NCI-H774 (cell line): ENCODE results near the gene IFNAR2.
"Not testable (repeated sequence)": the region's sequence is repeated elsewhere in the genome, so short reads cannot be mapped to it uniquely, and the experiment has no call there.

ENCODE experiments used
- DNase-seq: peaks from one replicate; lab custom pipeline; 2025; lab: John Stamatoyannopoulos, UW

IFNAR2 gene

DNA sequence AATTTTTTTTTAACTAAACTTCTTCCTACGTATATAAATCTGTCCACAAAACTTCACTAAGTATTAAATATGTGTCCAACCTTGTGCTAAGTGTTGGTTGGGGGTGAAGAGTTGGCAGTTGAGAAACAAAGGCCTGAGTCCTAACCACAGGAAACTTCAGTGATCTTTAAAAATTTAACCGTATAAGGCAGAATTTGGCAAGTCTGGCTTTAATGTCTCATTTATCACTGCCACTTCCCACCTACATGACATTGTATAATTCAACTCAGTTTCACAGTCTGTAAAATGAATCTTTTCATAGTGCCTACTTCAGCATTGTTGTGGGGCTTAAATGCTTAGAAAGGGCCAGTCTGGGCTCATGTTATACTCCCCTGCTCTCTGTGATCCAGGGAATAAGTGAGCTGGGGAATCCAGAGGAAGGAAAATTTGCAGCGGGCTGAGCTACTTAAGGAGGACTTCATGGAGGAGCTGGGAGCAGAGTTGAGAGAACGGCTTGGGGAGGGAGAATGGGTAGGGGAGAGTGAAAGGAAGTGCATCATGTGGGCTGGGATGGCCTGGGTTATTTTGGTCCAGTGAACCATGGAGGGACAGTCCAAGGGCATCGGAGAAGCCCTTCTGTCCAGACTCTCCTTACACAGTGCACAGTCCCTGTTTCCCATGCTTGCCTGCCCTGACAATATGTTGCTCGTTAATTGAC, 14.5 kb downstream of the IFNAR2 start:
- no peak for DNase-seq

GRCh38 chr21:33244779-33245105, 15.0 kb downstream of the IFNAR2 start:
- no peak for DNase-seq

GRCh38 chr21:33245289-33245918, 15.7 kb downstream of the IFNAR2 start:
- DNase-seq = no peak

GRCh38 chr21:33246506-33246905, 16.8 kb downstream of the IFNAR2 start:
- no peak for DNase-seq

GRCh38 chr21:33246963-33247362, 17.2 kb downstream of the IFNAR2 start:
- no peak for DNase-seq

DNA sequence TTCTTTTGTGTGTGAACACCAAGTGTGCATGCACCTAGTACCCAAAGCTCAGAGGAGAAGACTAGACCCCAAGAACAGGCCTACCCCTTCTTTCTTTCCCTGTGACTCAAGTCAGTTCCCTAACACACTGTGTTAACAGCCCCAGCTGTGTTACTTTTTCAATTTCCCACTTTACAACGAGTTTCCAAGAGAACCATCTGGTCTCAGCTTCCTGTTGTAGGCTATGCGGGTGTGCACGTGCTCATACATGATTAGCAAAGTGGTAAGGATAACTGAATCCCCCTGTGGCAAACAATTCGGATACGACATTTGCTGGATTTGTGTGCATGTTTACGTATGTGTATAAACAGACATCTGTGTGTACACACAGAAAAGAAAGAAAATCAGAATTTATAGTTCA, 17.9 kb downstream of the IFNAR2 start:
- no peak for DNase-seq

- DNase-seq = no peak
Measured at GRCh38 chr21:33249331-33250002, 19.7 kb downstream of the IFNAR2 start.

DNA sequence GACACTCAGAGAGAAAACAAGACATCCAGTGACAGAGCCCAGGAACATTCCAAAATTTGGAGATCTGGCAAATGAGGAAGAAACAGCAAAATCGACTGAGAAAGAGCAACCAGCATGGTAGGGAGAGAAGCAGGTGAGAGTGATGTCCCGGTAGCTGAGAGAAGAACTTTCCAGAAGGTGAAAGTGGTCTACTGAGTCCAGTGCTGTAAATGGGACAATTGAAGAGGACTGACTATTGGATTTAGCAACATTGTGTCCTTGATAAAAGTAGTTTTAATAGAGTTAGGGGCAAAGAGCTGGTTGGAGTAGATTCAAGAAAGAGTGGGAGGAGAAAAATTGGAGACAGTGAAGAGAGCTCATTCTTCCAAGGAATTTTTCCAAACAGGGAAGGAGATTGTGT, 21.4 kb downstream of the IFNAR2 start:
- DNase-seq = no peak

DNA sequence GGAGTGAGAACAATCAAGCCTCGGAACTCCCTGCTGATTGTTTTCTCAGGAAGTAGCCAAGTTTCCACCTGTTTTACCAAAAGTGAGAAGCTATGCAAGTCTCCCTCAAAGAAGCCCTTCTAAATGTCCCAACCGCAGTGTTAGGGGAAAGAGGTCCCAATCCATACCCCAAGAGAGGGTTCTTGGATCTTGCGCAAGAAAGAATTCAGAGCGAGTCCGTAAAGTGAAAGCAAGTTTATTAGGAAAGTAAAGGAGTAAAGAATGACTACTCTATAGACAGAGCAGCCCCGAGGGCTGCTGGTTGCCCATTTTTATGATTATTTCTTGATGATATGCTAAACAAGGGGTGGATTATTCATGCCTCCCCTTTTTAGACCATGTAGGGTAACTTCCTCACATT, 23.6 kb downstream of the IFNAR2 start:
- DNase-seq = not testable (repeated sequence)

DNA sequence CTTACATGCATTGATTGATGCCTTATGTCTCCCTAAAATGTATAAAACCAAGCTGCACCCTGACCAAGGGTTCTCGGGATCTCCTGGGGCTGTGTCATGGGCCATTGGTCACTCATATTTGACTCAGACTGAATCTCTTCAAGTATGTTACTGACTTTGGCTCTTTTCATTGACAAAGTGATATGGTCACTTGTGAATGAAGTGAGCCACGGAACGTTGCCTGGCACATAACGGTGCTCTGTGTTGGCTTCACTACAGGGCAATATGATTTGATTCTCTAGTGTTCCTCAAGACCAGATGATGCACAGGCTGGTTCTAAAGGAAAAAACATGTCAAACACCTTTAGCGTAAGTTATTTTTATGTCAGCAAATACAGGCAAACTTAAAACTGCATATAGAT, 25.0 kb downstream of the IFNAR2 start:
- DNase-seq = no peak

GRCh38 chr21:33255404-33255803, 25.7 kb downstream of the IFNAR2 start:
- DNase-seq = no peak

DNA sequence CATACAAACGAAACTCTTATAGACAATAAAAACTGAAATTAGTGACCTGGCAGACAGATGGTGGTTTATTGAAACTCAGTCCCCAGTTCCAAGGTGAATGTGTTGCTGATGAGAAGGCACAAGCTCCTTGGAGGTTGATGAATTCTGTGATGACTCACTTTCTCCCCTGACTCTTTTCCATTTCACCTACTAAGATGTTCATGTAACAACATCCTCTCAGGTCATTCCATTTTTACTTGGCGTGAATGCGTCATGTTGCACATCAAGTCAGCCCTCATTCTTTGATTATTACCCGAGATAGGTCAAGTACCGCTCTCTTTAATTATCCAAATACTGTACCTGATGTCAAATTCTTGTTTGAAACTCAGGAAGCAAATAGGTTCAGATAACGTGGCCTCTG, 26.3 kb downstream of the IFNAR2 start:
- no peak for DNase-seq

DNA sequence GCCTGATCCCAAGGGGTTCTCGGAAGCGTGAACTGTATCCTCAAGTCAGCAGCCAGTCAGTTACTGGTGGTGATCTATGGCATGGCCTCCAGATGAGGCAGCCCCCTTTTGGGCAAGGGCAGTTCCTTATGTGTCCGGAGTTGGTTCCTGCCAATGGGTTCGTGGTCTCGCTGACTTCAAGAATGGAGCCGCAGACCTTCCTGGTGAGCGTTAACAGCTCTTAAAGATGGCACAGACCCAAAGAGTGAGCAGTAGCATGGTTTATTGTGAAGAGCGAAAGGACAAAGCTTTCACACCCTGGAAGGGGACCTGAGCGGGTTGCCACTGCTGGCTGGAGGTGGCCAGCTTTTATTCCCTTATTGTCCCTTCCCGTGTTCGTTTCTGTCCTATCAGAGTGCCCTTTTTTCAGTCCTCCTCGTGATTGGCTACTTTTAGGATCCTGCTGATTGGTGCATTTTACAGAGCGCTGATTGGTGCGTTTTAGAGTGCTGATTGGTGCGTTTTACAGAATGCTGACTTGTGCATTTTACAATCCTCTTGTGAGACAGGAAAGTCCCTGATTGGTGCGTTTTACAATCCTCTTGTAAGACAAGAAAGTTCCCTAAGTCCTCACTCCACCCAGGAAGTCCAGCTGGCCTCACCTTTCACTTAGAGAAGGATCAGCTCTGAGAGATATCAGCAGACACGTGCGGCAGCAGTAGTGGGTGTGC, 27.5 kb downstream of the IFNAR2 start:
- no peak for DNase-seq

- no peak for DNase-seq
Measured at GRCh38 chr21:33258475-33258874, 28.7 kb downstream of the IFNAR2 start.

GRCh38 chr21:33259428-33259827, 29.7 kb downstream of the IFNAR2 start:
- DNase-seq = no peak

DNA sequence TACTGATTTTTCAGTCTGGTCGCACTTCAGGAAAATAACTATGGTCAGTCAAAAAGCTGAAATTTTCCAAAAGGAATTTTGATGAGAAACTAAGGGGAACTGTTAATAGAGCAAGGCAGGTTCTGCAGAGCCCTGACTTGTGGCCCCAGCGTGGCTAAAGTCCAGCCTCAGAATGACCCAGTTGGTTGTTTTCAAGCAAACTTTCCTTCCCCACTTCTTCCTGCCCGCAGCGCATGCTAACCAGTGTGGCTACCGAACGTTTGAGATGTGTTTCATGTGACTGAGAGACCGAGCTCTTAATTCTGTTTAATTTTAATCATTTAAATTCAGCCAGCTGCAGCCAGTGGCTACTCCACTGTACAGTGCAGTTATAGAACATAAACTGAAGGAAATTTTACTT, 30.3 kb downstream of the IFNAR2 start:
- no peak for DNase-seq

DNA sequence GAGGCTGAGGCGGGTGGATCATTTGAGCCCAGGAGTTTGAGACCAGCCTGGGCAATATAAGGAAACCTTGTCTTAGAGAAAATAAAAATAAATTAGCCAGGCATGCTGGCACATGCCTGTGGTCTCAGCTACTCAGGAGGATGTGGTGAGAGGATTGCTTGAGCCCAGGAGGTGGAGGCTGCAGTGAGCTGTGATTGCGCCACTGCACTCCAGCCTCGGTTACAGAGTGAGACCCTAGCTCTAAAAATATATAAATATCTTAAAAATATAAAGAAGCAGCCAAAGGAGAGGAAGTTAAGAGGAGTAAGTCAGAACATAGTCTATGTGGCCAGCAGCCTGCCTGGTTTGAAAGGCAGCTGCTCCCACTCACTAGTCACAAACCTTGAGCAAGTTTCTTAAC, 31.9 kb downstream of the IFNAR2 start:
- DNase-seq = no peak

- no peak for DNase-seq
Measured at GRCh38 chr21:33262921-33263320, 33.2 kb downstream of the IFNAR2 start.

GRCh38 chr21:33264561-33264960, 34.8 kb downstream of the IFNAR2 start:
- no peak for DNase-seq

GRCh38 chr21:33265664-33266049, 35.9 kb downstream of the IFNAR2 start:
- no peak for DNase-seq

- peak; percentile 62 for DNase-seq
Measured at GRCh38 chr21:33266050-33266788, 36.5 kb downstream of the IFNAR2 start, which contains the start of gene IL10RB. Gene IL10RB (plus strand): TSS chr21:33266367. CDS start chr21:33266466, 99 bp downstream.

- DNase-seq = no peak
Measured at GRCh38 chr21:33266789-33267135, 37.0 kb downstream of the IFNAR2 start.
